Thyroid gland (tissue), 4 donors: Measurements from ENCODE around the gene ASIC5. TPM values are rescaled to one million over a fixed set of nuclear protein-coding genes. Genes with fewer than 3 reads are reported as not detected.

Source experiments
- DNase-seq, 2 donors: peaks; one replicate each; pipeline ENCODE4 v3.0.0-alpha.2; 2019
- H3K27ac ChIP-seq, 3 donors: fragments of 200-600 bp; sonication (generic); 1 replicate in 2 of 3; 2 replicates in 1 of 3; pipeline ENCODE4 v1.5.1; 2016 to 2019; ENCODE audit warnings: mild to moderate bottlenecking in 1 of 3, moderate library complexity in 1 of 3
- H3K27me3 ChIP-seq: fragments of 200-600 bp; sonication (generic); one replicate; pipeline ENCODE4 v1.5.1; 2019
- H3K36me3 ChIP-seq, 2 donors: fragments of 200-600 bp; sonication (generic); one replicate each; pipeline ENCODE4 v1.5.1; 2016 to 2019
- H3K4me1 ChIP-seq, 2 donors: fragments of 200-600 bp; sonication (generic); one replicate each; pipeline ENCODE4 v1.5.1; 2017 to 2019
- H3K4me3 ChIP-seq, 3 donors: fragments of 200-600 bp; sonication (generic); replicated peaks in 1 of 3; 1 replicate in 2 of 3; 2 replicates in 1 of 3; pipeline ENCODE4 v1.5.1; 2016; ENCODE audit warnings: mild to moderate bottlenecking in 1 of 3
- H3K9me3 ChIP-seq: fragments of 200-600 bp; sonication (generic); one replicate; pipeline ENCODE4 v1.5.1; 2017
- CTCF ChIP-seq, 6 experiments: fragments of 200-600 bp in 3 of 6; fragments of 450-650 bp in 3 of 6; sonication (generic) in 3 of 6; IDR thresholded peaks; one replicate each; pipeline ENCODE4 v1.5.1; 2016 to 2019; ENCODE audit warnings: antibody characterized with exemption in 6 of 6, mild to moderate bottlenecking in 2 of 6, inconsistent platforms in 1 of 6, moderate library complexity in 1 of 6
- POLR2A ChIP-seq, 2 donors: fragments of 450-650 bp; IDR thresholded peaks; one replicate each; pipeline ENCODE4 v1.6.1; 2017; ENCODE audit warnings: antibody characterized with exemption in 2 of 2, mild to moderate bottlenecking in 2 of 2, moderate library complexity in 1 of 2
- WGBS, 2 donors: methylation state at CpG; one replicate each; pipeline ENCODE4 v1.1.5; 2017; 5-methylcytosine and 5-hydroxymethylcytosine counted together
- intact Hi-C: fragments of 100-400 bp; cut with DNase I; formaldehyde crosslinking; loops from one replicate; pipeline ENCODE4 v1.15.1; 2023
- total RNA-seq, 4 donors: library from RNA; depleted of rRNA; stranded (reverse); fragments of >200 nt; gene quantifications; one replicate each; pipeline ENCODE4 v1.2.3, GENCODE V29; 2016

Gene ASIC5
- total RNA-seq, 4 donors from 2014 or later, result not detected

- Histone ChIP-seq H3K4me1 (no peaks in the 10 kb centered on the region), H3K27ac (no peak overlapping the region), H3K27me3 (no peaks in the 10 kb centered on the region), H3K36me3 (no peaks in the 10 kb centered on the region), H3K9me3 (no peaks in the 10 kb centered on the region), H3K4me3 (no peak overlapping the region)
- DNase-seq, result no peak
- no peak for TF ChIP-seq POLR2A (IDR thresholded peaks at IDR 0.05)
- intact Hi-C loops, result no loop called here
- 75% methylated on average over 3 of the region's 3 CpGs for WGBS, 2 donors
Measured at GRCh38 chr4:155883895-155884294, 17.8 kb upstream of the ASIC5 start.

- H3K36me3 ChIP-seq, result no peaks in the 10 kb centered on the region
- 73 to 81% methylated on average over 1 of the region's 1 CpG for WGBS, 2 donors
- H3K4me1 ChIP-seq, result no peaks in the 10 kb centered on the region
- intact Hi-C loops, result no loop called here
- no peak overlapping the region for H3K4me3 ChIP-seq
- DNase-seq, result no peak
- H3K9me3 ChIP-seq, result no peaks in the 10 kb centered on the region
- TF ChIP-seq CTCF (IDR thresholded peaks at IDR 0.05) (no peak), POLR2A (IDR thresholded peaks at IDR 0.05) (no peak)
- no peaks in the 10 kb centered on the region for H3K27me3 ChIP-seq
- no peak overlapping the region for H3K27ac ChIP-seq
Measured at GRCh38 chr4:155881555-155881954, 15.5 kb upstream of the ASIC5 start.

- Histone ChIP-seq H3K27ac (no peak overlapping the region), H3K27me3 (no peaks in the 10 kb centered on the region), H3K36me3 (no peaks in the 10 kb centered on the region), H3K4me1 (no peaks in the 10 kb centered on the region), H3K4me3 (no peak overlapping the region), H3K9me3 (no peaks in the 10 kb centered on the region)
- no peak for TF ChIP-seq CTCF (IDR thresholded peaks at IDR 0.05)
- TF ChIP-seq POLR2A (IDR thresholded peaks at IDR 0.05), result no peak
- no peak for DNase-seq
- intact Hi-C loops, result no loop called here
Measured at GRCh38 chr4:155879767-155880166, 13.7 kb upstream of the ASIC5 start.

GRCh38 chr4:155878611-155879010, 12.5 kb upstream of the ASIC5 start:
- Histone ChIP-seq H3K4me1 (no peaks in the 10 kb centered on the region), H3K4me3 (no peak overlapping the region), H3K27me3 (no peaks in the 10 kb centered on the region), H3K9me3 (no peaks in the 10 kb centered on the region), H3K36me3 (no peaks in the 10 kb centered on the region), H3K27ac (no peak overlapping the region)
- TF ChIP-seq POLR2A (IDR thresholded peaks at IDR 0.05) (no peak), CTCF (IDR thresholded peaks at IDR 0.05) (no peak)
- intact Hi-C loops, result no loop called here
- DNase-seq, result no peak
- WGBS, 2 donors, result 40 to 46% methylated on average over 2 of the region's 2 CpGs

- no peak for DNase-seq
- H3K4me1 ChIP-seq, result no peaks in the 10 kb centered on the region
- no peak overlapping the region for H3K4me3 ChIP-seq
- H3K36me3 ChIP-seq, result no peaks in the 10 kb centered on the region
- no peaks in the 10 kb centered on the region for H3K9me3 ChIP-seq
- WGBS, 2 donors, result 87 to 91% methylated on average over 4 of the region's 4 CpGs
- no peaks in the 10 kb centered on the region for H3K27me3 ChIP-seq
- TF ChIP-seq CTCF (IDR thresholded peaks at IDR 0.05) (no peak), POLR2A (IDR thresholded peaks at IDR 0.05) (no peak)
- intact Hi-C loops, result no loop called here
- H3K27ac ChIP-seq, result no peak overlapping the region
Measured at GRCh38 chr4:155877971-155878370, 11.9 kb upstream of the ASIC5 start.

GRCh38 chr4:155875878-155876277, 9.8 kb upstream of the ASIC5 start:
- no peak for TF ChIP-seq POLR2A (IDR thresholded peaks at IDR 0.05)
- no peak for TF ChIP-seq CTCF (IDR thresholded peaks at IDR 0.05)
- DNase-seq, result no peak
- no peaks in the 10 kb centered on the region for H3K36me3 ChIP-seq
- WGBS, 2 donors, result 87 to 91% methylated on average over 1 of the region's 1 CpG
- no peaks in the 10 kb centered on the region for H3K4me1 ChIP-seq
- no peaks in the 10 kb centered on the region for H3K9me3 ChIP-seq
- H3K27ac ChIP-seq, result no peak overlapping the region
- intact Hi-C loops, result no loop called here
- H3K4me3 ChIP-seq, result no peak overlapping the region
- H3K27me3 ChIP-seq, result no peaks in the 10 kb centered on the region
